ENCODE data around the gene MIS18A. TPM values are rescaled to one million over a fixed set of nuclear protein-coding genes. Genes with fewer than 3 reads are reported as not detected.

The MIS18A gene
- total and polyA plus RNA-seq, 10 of the 15 experiments (the other 5 are each of a cell fraction or from before 2014, with no cell fraction given): 6.5 to 48.9 (median 24.8) TPM

GRCh38 chr21:32314806-32315205, 36.0 kb upstream of the MIS18A start (continued):
- TF ChIP-seq CUX1 (IDR thresholded peaks at IDR 0.05; ENCODE audit: insufficient replicate concordance, low read depth, low read length) (no peak), ZSCAN29 (IDR thresholded peaks at IDR 0.05) (no peak), SUZ12 (IDR thresholded peaks at IDR 0.05; ENCODE audit: unreplicated experiment) (no peak), SMAD1 (IDR thresholded peaks at IDR 0.05; ENCODE audit: low read depth, partially characterized antibody) (no peak), TARDBP (IDR thresholded peaks at IDR 0.05; ENCODE audit: borderline replicate concordance) (no peak), NBN (IDR thresholded peaks at IDR 0.05) (no peak), USF2 (IDR thresholded peaks at IDR 0.05; ENCODE audit: borderline replicate concordance, low read depth, low read length) (no peak)

- no peak for FAIRE-seq
- in situ Hi-C loops (cut with MboI): no loop called here
- RAD21 ChIA-PET (ENCODE audit: unreplicated experiment): no interaction called here
- TF ChIP-seq SUZ12 (IDR thresholded peaks at IDR 0.05; ENCODE audit: unreplicated experiment): no peak
- TF ChIP-seq MTA2 (IDR thresholded peaks at IDR 0.05; ENCODE audit: low read depth): no peak
- TF ChIP-seq MLLT1 (IDR thresholded peaks at IDR 0.05): no peak
- no peak for TF ChIP-seq MEF2A (IDR thresholded peaks at IDR 0.05; ENCODE audit: insufficient read depth, low read depth, low read length)
- TF ChIP-seq EP300 (IDR thresholded peaks at IDR 0.05; ENCODE audit: borderline replicate concordance in 1 of 2, control insufficient read depth in 1 of 2, low read depth in 2 of 2, low read length in 2 of 2): no peak
- no peak for TF ChIP-seq PAX5 (IDR thresholded peaks at IDR 0.05; ENCODE audit: borderline replicate concordance, low read depth, low read length)
- no peak for TF ChIP-seq SMAD5 (IDR thresholded peaks at IDR 0.05; ENCODE audit: low read depth)
- TF ChIP-seq CTCF (IDR thresholded peaks at IDR 0.05 in 2 of 3, conservative IDR thresholded peaks at IDR 0.05 in 1 of 3; ENCODE audit: control insufficient read depth in 2 of 3, extremely low read depth in 1 of 3, insufficient read depth in 1 of 3, low read depth in 3 of 3, low read length in 3 of 3): no peak
Observed at GRCh38 chr21:32312976-32313375, 34.1 kb upstream of the MIS18A start.

More at GRCh38 chr21:32312976-32313375, 34.1 kb upstream of the MIS18A start:
- CTCF ChIA-PET: no interaction called here
- H3K36me3 ChIP-seq (ENCODE audit: control insufficient read depth in 2 of 2, insufficient read depth in 2 of 2, low read length in 1 of 2): peaks cover 19 to 27% of the 10 kb centered on the region in 2 experiments; a peak in 3 of 4 replicates
- intact Hi-C loops (cut with micrococcal nuclease; ENCODE audit: unreplicated experiment): no loop called here
- no peaks in the 10 kb centered on the region for H3K4me1 ChIP-seq (ENCODE audit: control insufficient read depth, insufficient read depth, low read length)
- H4K20me1 ChIP-seq (ENCODE audit: control insufficient read depth, insufficient read depth): no peaks in the 10 kb centered on the region
- SMC1A ChIA-PET (ENCODE audit: uncharacterized antibody, unreplicated experiment): no interaction called here
- no peaks in the 10 kb centered on the region for H3K27me3 ChIP-seq (replicated peaks in 1 of 2; ENCODE audit: control insufficient read depth in 2 of 2, insufficient read depth in 2 of 2, low read length in 1 of 2)
- ATAC-seq (no peak), DNase-seq (ENCODE audit: low read depth, low spot score) (no peak)
- no peak overlapping the region for H3K4me2 ChIP-seq (ENCODE audit: control insufficient read depth, insufficient read depth)
- BruUV-seq (replicated peaks): no TSS peak
- POLR2A ChIA-PET: no interaction called here
- H2AFZ ChIP-seq (ENCODE audit: control insufficient read depth, low read depth, low read length): no peak overlapping the region
- H3K9me3 ChIP-seq (replicated peaks; ENCODE audit: control insufficient read depth, insufficient read depth, low read length): no peaks in the 10 kb centered on the region
- 99% methylated on average over 6 of the region's 6 CpGs for WGBS (ENCODE audit: insufficient coverage, insufficient replicate concordance, low lambda C conversion rate, missing lambda C conversion rate)
- no peaks in the 10 kb centered on the region for H3K79me2 ChIP-seq (ENCODE audit: control insufficient read depth, insufficient read depth, low read length)
- no peak overlapping the region for H3K4me3 ChIP-seq
- no peak overlapping the region for H3K27ac ChIP-seq (ENCODE audit: control insufficient read depth, insufficient read depth)
- H3K9ac ChIP-seq (ENCODE audit: control insufficient read depth, insufficient read depth, low read length): no peak overlapping the region
